CD4-positive, CD25-positive, alpha-beta regulatory T cell (primary cell): ENCODE measurements around the gene APOL2. TPM values are rescaled to one million over a fixed set of nuclear protein-coding genes. Genes with fewer than 3 reads are reported as not detected.
"Not testable (repeated sequence)": the region's sequence is repeated elsewhere in the genome, so short reads cannot be mapped to it uniquely, and the experiment has no call there.

Source experiments
- ATAC-seq, 2 donors: fragments of 150-1000 bp; cut with Tn5 transposase; one replicate each; pipeline ENCODE4 v1.10.0; 2021; ENCODE audit warnings: low read depth in 2 of 2, moderate number of reproducible peaks in 2 of 2, moderate library complexity in 1 of 2
- DNase-seq, 3 donors: peaks; one replicate each; pipeline versions ENCODE4 v3.0.0 to v3.0.0-alpha.2; 2012 to 2022; ENCODE audit warnings: mixed read lengths in 1 of 3
- H3K27ac ChIP-seq: one replicate; pipeline ENCODE4 v1.7.0; 2013; ENCODE audit warnings: mild to moderate bottlenecking, low read length; ENCODE audit not compliant: insufficient read depth, poor library complexity, severe bottlenecking
- H3K27me3 ChIP-seq: one replicate; pipeline ENCODE4 v1.7.0; 2013; ENCODE audit warnings: low read length; ENCODE audit not compliant: control insufficient read depth, insufficient read depth
- H3K36me3 ChIP-seq: one replicate; pipeline ENCODE4 v1.7.0; 2013; ENCODE audit warnings: mild to moderate bottlenecking, low read length, moderate library complexity; ENCODE audit not compliant: control insufficient read depth, insufficient read depth
- H3K4me1 ChIP-seq: 2 replicates; pipeline ENCODE4 v1.7.0; 2013; ENCODE audit warnings: mild to moderate bottlenecking, low read length; ENCODE audit not compliant: insufficient read depth, control insufficient read depth, poor library complexity, severe bottlenecking
- H3K4me3 ChIP-seq: one replicate; pipeline ENCODE4 v1.7.0; 2013; ENCODE audit warnings: low read depth, mild to moderate bottlenecking, low read length, moderate library complexity
- H3K9me3 ChIP-seq, 2 experiments: 1 replicate in 1 of 2; 2 replicates in 1 of 2; pipeline ENCODE4 v1.7.0; 2013; ENCODE audit warnings: low read length in 2 of 2, mild to moderate bottlenecking in 1 of 2, moderate library complexity in 1 of 2; ENCODE audit not compliant: control insufficient read depth in 2 of 2
- H3K27ac Mint-ChIP-seq, 3 donors: one replicate each; pipeline ENCODE4 v1.8.0; 2020 to 2022; ENCODE audit warnings: mild to moderate bottlenecking in 3 of 3, mixed read lengths in 3 of 3, moderate library complexity in 2 of 3
- H3K27me3 Mint-ChIP-seq: one replicate; pipeline ENCODE4 v1.8.0; 2022; ENCODE audit warnings: mild to moderate bottlenecking, mixed read lengths
- H3K36me3 Mint-ChIP-seq: one replicate; pipeline ENCODE4 v1.8.0; 2020; ENCODE audit warnings: mixed read lengths
- H3K4me1 Mint-ChIP-seq, 4 donors: one replicate each; pipeline ENCODE4 v1.8.0; 2020 to 2022; ENCODE audit warnings: mixed read lengths in 4 of 4, mild to moderate bottlenecking in 1 of 4
- H3K4me3 Mint-ChIP-seq, 4 donors: one replicate each; pipeline ENCODE4 v1.8.0; 2020 to 2022; ENCODE audit warnings: mild to moderate bottlenecking in 4 of 4, mixed read lengths in 4 of 4, moderate library complexity in 3 of 4
- H3K9me3 Mint-ChIP-seq, 7 donors: one replicate each; pipeline ENCODE4 v1.8.0; 2020 to 2022; ENCODE audit warnings: mixed read lengths in 7 of 7, mild to moderate bottlenecking in 3 of 7, moderate library complexity in 2 of 7
- polyA plus RNA-seq, 4 donors: library from polyadenylated mRNA; unstranded; fragments of 300-500 nt; fragmentation: Illumina TruSeq; gene quantifications; one replicate each; pipeline ENCODE4 v1.2.3, GENCODE V29; 2021
- total RNA-seq: library from RNA; stranded (reverse); gene quantifications from one replicate; pipeline ENCODE4 v1.2.3, GENCODE V29; 2022

The APOL2 gene
- total and polyA plus RNA-seq, 5 donors from 2014 or later = 18.8 to 69.7 (median 22.3) TPM

- not testable (repeated sequence) for H3K36me3 ChIP-seq
These were observed 32.6 kb upstream of the APOL2 start for GRCh38 chr22:36271951-36272350.

GRCh38 chr22:36271231-36271630 lies 31.9 kb upstream of the APOL2 start:
- not testable (repeated sequence) for H3K9me3 ChIP-seq, H3K27ac ChIP-seq, H3K27ac Mint-ChIP-seq, H3K4me1 ChIP-seq, H3K4me1 Mint-ChIP-seq, H3K36me3 ChIP-seq, H3K4me3 Mint-ChIP-seq, H3K9me3 Mint-ChIP-seq, DNase-seq, H3K27me3 ChIP-seq, H3K27me3 Mint-ChIP-seq, H3K36me3 Mint-ChIP-seq, ATAC-seq, H3K4me3 ChIP-seq

More at GRCh38 chr22:36271951-36272350, 32.6 kb upstream of the APOL2 start:
- not testable (repeated sequence) for ATAC-seq, H3K4me1 ChIP-seq, H3K9me3 Mint-ChIP-seq, H3K27ac ChIP-seq, H3K27me3 ChIP-seq, H3K9me3 ChIP-seq, H3K4me3 Mint-ChIP-seq, H3K4me1 Mint-ChIP-seq, DNase-seq, H3K4me3 ChIP-seq, H3K36me3 Mint-ChIP-seq, H3K27ac Mint-ChIP-seq, H3K27me3 Mint-ChIP-seq

- H3K27ac Mint-ChIP-seq = no peak overlapping the region
- H3K4me3 ChIP-seq = no peak overlapping the region
- no peak overlapping the region for H3K4me3 Mint-ChIP-seq
- no peaks in the 10 kb centered on the region for H3K27me3 ChIP-seq
- H3K4me1 ChIP-seq = no peaks in the 10 kb centered on the region
- ATAC-seq (no peak), DNase-seq (no peak)
- H3K27ac ChIP-seq = no peak overlapping the region
- peaks cover 14% of the 10 kb centered on the region for H3K36me3 Mint-ChIP-seq
- H3K9me3 Mint-ChIP-seq = no peaks in the 10 kb centered on the region
- H3K36me3 ChIP-seq = peaks cover 17% of the 10 kb centered on the region
- H3K27me3 Mint-ChIP-seq = no peaks in the 10 kb centered on the region
- H3K9me3 ChIP-seq = no peaks in the 10 kb centered on the region
- H3K4me1 Mint-ChIP-seq = peaks cover 0 to 4% (median 0%) of the 10 kb centered on the region in 4 donors
These were observed 28.7 kb upstream of the APOL2 start for GRCh38 chr22:36267896-36268485.

GRCh38 chr22:36267058-36267457 lies 27.7 kb upstream of the APOL2 start:
- peaks cover 0 to 4% (median 0%) of the 10 kb centered on the region in 4 donors for H3K4me1 Mint-ChIP-seq
- no peaks in the 10 kb centered on the region for H3K9me3 Mint-ChIP-seq
- no peak overlapping the region for H3K4me3 ChIP-seq
- H3K27me3 ChIP-seq = no peaks in the 10 kb centered on the region
- H3K27ac ChIP-seq = no peak overlapping the region
- no peaks in the 10 kb centered on the region for H3K27me3 Mint-ChIP-seq
- H3K9me3 ChIP-seq = no peaks in the 10 kb centered on the region
- H3K27ac Mint-ChIP-seq = no peak overlapping the region
- H3K4me1 ChIP-seq = no peaks in the 10 kb centered on the region
- no peak for ATAC-seq
- DNase-seq = no peak
- no peak overlapping the region for H3K4me3 Mint-ChIP-seq
- H3K36me3 ChIP-seq = peaks cover 23% of the 10 kb centered on the region
- H3K36me3 Mint-ChIP-seq = peaks cover 20% of the 10 kb centered on the region

GRCh38 chr22:36263886-36264664 lies 24.7 kb upstream of the APOL2 start:
- ATAC-seq, H3K4me1 ChIP-seq, H3K9me3 Mint-ChIP-seq, H3K27me3 ChIP-seq, H3K4me3 ChIP-seq, H3K9me3 ChIP-seq, DNase-seq, H3K27ac ChIP-seq, H3K4me3 Mint-ChIP-seq, H3K27me3 Mint-ChIP-seq, H3K4me1 Mint-ChIP-seq: not testable (repeated sequence)
- peak overlapping the region; percentile 49 to 79 (median 55) for H3K27ac Mint-ChIP-seq
- peaks cover 25% of the 10 kb centered on the region for H3K36me3 ChIP-seq
- H3K36me3 Mint-ChIP-seq = peaks cover 33% of the 10 kb centered on the region

- H3K4me3 ChIP-seq, H3K9me3 Mint-ChIP-seq, H3K27ac ChIP-seq, H3K27me3 Mint-ChIP-seq, DNase-seq, H3K27me3 ChIP-seq, H3K9me3 ChIP-seq, ATAC-seq, H3K4me3 Mint-ChIP-seq: not testable (repeated sequence)
- Histone ChIP-seq H3K36me3 (peaks cover 25% of the 10 kb centered on the region), H3K4me1 (peaks cover 13% of the 10 kb centered on the region)
- Mint-ChIP-seq H3K4me1 (peaks cover 3 to 14% (median 11%) of the 10 kb centered on the region in 4 donors), H3K36me3 (peaks cover 40% of the 10 kb centered on the region), H3K27ac (peak overlapping the region; percentile 15 to 79 (median 49))
These were observed 23.9 kb upstream of the APOL2 start for GRCh38 chr22:36263216-36263673.

GRCh38 chr22:36262307-36262706 lies 23.0 kb upstream of the APOL2 start:
- H3K4me3 Mint-ChIP-seq, H3K27ac ChIP-seq, H3K27ac Mint-ChIP-seq, H3K9me3 ChIP-seq, ATAC-seq, H3K4me3 ChIP-seq, H3K27me3 Mint-ChIP-seq, H3K27me3 ChIP-seq, H3K9me3 Mint-ChIP-seq, DNase-seq: not testable (repeated sequence)
- Histone ChIP-seq H3K36me3 (peaks cover 25% of the 10 kb centered on the region), H3K4me1 (peaks cover 14% of the 10 kb centered on the region)
- Mint-ChIP-seq H3K36me3 (peaks cover 47% of the 10 kb centered on the region), H3K4me1 (peaks cover 7 to 20% (median 16%) of the 10 kb centered on the region in 4 donors)
